ENCODE results near the gene NRP2. TPM values are rescaled to one million over a fixed set of nuclear protein-coding genes. Genes with fewer than 3 reads are reported as not detected.

The NRP2 gene
- polyA plus RNA-seq, 5 donors = 41.2 to 64.8 (median 59.7) TPM

DNA sequence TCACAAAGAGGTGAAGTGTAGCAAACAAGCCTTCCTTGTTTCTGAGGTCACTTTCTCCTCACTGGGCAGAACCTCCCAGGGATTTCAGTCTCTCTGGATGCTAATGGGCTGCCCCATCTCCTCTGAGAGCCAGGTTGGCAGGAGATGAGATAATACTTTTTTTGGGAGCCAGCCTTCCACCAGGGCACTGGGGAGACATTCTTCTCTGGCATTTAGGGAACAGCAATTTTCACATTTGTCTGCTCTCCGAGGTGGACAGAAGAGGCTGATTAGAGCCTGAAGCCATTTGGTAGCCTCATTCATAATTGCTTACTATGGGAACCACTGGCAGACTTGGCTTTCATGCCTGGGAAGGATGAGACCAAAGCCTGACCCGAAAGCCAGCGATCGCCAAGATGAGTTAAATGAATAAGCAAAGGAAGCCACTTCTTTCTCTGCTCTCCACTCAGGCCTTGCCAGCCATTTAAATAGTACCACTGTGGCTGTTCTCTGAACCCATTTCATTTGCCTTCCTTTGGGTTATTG is 70.1 kb downstream of the NRP2 start:
- no peak for DNase-seq

DNA sequence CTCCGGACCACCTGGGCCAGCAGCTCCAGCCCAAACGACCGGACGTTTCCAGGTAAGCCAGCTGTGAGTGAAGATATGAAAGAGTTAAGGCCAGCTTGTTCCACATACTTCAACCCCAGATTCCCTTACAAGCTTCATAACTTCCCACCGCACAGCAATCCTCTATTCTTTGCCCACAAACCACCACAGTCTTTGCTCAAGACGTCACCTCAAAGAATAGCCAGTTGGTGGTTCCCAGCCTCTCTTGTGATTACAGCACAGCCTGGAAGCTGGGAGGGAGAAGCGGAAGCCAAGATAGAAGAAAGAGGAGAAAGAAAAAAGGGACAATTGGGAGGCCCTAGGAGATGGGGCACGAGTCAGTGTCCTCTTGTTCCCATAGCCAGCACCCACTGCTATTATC is 70.6 kb downstream of the NRP2 start:
- no peak for DNase-seq

DNA sequence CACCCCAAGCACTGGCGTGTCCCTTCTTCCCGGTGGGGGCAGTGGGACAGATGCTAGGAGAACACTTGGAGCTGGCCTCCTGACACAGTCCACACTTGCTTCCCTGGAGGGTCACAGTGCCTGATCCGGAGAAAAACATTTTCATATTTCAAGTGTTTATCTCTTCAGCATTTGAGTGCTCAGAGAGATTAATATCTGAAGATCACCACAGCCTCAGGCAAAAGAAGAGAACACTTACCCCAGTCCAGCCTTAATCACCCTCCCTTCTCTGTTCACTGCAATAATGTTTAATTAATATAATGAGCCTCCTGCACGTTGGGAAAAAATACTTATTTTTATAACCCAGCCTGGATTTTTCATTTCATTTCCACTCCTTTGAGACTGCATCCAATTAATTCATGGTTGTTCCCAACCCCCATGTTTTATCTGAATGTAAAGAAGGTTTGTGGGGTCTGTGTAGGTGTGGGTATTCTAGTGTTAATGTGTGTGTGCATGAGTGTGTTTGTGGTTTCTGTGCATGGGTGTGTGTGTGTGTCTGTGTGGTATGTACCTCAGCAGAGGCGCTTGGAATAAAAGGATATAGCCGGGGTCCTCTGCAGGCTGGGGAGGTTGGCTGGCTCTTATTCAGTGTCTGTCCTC is 72.1 kb downstream of the NRP2 start:
- no peak for DNase-seq

DNA sequence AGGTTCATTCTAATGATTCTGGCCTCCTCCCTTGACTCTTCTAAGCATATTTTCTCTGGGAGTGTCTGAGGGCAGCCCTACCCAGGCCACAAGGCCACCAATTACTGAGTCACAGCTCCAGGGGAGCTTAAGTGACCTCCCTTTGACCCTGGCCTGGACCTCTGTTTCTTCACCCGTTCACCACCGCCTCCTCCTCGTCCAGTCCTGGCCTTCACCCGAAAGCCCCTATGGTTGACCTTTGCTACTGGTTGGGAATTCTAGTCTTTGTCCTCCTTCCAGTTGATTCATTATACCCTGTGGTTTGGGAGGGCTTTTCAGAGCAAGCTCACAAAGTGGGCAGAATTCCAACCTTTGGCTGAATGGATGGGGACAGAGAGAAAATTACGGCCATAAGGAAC is 72.6 kb downstream of the NRP2 start:
- DNase-seq = no peak

DNA sequence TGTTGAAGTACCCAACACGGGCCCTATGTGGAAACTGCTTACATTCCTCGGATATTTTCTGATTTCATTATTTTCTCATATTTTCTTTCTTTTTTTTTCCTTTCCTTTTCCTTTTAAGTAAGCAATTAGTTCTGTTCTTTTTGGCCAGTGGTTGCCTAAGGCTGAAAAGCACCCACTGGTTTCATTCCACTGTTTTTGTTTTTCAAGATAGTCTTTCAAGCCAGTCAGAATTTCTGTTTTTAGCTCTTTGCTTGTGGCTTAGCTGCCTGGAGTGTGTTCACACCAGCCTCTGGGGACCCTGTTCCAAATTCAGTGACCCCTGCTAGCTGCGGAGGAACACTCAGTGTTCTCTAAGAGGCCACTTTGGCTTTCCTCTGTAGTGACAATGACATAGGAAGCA is 73.6 kb downstream of the NRP2 start:
- DNase-seq = no peak

DNA sequence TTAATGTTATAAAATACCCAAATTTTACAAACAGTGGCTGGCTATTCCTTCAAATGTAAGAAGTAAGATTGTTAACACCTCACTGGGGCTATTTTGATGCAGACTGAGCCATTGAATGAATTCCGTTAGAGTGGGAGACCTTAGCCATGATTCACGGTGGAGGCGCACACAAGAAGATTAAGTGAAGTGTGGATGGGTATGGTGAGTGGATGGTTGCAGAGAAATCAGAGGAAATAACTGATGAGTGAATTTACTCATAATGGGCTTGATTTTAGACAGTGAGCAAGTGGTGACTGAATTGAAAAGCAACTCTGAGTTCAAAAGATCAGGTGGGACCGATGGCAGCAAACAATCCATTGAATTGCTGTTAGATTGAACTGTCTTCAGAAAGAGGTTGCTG is 75.0 kb downstream of the NRP2 start:
- no peak for DNase-seq

DNA sequence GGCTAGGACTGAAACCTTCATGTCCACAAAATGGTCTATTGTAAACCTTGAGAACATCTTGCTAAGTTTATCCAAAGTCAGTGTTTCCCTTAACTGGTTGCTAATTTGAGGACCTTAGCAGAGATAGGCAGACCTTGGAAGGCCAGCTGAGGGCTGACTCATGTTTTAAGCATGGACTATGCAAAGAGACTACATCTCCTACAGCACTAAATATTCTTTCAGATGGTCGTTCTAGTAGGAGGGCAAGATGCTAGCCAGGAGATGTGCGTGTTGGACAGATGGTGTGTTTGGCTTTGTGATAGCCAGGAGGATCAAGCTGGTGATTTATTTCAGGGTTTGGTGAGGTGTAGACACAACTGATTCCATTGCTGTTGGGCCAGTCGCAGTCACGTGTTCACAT is 75.8 kb downstream of the NRP2 start:
- no peak for DNase-seq

DNA sequence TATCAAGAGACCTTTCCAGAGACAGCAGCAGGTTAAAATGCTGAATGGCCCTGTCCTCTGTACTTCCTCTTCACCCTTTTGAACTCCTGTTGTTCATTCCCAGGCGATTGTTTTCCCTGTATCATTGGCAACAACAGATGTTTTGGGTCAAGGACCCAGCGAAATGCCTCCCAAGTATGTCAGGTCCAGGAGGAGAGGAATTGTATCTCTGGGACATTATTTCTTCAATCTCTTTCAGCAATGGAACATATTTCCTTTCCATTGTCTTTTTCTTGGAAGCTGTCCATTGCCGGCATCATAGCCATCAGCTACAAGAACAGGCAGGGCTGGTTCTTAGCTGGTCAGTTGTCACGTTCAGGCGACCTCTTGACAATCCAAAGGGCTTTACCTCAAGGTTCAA is 76.2 kb downstream of the NRP2 start:
- no peak for DNase-seq

DNA sequence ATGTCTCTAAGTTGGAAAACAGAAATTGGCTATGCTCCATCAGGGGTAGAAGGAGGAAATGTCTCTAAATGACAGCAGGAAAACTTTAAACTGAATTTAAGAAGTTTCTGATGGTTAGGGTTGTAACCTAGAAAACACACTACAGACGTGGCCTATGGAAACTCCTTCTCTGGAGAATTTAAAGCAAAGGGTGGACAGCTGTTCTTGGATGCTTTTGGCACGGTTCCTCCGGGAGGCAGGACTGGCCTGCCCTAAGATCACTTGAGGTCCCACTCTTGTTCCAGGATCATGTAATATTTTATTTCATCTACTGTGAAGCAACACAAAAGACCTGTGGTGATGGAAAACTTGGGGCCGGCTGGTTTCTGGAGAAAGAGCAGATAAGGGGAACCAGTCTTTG is 77.0 kb downstream of the NRP2 start:
- no peak for DNase-seq

DNA sequence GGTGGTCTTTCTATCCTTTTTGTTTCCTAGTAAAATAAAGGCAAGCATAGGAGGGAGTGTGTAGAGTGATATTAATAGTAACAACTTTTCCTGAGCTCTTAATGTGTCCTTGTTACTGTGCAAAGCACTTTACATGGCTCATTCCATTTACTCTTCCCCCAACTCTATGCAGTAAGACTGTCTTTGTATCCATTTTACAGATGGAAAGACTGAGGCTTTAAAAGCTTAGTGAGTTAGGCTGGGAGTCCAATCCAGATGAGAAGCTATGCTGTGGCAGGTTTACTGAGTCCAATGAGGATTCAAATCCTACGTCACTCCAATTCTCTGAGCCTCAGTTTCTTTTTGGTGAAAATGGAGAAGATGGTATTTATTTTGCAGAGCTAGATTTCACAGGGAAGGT is 77.4 kb downstream of the NRP2 start:
- no peak for DNase-seq

DNA sequence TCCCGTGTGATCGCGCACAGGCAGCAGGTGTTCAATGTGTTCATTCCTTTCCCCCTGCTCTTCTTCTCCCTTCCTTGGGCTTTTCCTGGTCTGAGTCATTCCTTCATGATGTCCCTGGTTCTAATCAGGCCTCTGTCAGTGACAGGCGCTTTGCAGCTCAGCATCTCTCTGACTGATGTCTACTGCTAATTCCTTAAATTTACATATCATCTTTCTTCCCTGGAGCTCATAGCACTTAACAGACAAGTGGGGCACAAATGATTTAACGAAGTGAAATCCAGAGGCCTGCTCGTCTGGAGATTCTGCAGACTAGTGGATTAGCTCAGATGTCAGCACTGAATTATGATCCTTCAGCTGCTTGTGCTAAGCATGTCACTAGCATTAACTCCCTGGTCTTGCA is 77.9 kb downstream of the NRP2 start:
- no peak for DNase-seq

DNA sequence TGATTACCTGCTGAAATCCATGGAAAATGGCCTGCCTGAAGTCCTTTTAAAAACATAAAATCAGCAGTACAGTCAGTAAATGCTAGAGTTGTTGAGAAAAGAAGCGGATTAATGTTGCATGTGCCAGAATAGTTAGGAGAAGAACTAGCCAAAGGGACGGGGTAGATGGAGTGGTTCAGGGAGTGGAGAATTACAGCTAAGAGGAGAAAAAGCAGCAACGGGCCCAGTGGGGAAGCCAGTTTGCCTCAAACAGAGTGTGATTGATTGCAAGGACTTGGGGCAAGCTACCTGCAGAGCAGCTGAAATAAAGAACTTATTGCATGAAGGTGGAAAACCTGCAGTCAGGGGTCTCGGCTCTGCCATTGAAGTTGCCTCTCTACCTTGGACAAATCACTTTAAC is 79.1 kb downstream of the NRP2 start:
- DNase-seq = no peak

DNA sequence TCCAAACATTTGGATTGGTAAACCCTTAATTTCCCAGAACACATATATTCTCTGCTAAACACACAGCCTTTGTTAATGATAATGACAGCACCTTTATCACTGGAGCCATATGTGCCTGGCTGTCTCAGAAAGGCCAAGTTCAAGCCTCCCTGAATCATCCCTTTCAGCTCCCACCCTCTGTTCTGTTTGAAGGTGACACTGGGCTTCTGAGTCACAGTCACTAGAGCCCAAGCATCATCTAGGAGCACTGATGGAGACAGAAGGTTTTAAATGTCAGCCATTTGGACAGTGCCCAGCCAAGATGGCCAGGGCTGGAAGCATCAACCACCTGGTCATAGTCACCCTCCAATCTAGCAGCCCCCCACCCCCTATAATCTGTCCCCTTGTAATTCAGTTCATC is 80.6 kb downstream of the NRP2 start:
- DNase-seq = no peak

DNA sequence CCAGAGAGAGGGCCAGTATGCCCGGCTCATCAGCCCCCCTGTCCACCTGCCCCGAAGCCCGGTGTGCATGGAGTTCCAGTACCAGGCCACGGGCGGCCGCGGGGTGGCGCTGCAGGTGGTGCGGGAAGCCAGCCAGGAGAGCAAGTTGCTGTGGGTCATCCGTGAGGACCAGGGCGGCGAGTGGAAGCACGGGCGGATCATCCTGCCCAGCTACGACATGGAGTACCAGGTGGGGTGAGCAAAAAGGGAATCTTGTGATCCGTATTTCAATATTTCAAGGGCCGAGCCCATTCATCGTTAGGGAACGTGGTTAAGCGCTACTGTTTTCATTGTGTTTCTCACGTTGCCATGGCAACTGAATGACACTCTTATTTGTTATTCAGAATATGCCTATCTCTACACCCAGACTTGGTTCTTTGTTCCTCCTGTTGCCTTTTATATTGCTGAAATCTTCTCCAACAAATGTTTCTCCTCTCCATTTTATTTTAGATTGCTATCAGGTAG is 81.5 kb downstream of the NRP2 start:
- peak in 1 of 2 donors; percentile 52 for DNase-seq

DNA sequence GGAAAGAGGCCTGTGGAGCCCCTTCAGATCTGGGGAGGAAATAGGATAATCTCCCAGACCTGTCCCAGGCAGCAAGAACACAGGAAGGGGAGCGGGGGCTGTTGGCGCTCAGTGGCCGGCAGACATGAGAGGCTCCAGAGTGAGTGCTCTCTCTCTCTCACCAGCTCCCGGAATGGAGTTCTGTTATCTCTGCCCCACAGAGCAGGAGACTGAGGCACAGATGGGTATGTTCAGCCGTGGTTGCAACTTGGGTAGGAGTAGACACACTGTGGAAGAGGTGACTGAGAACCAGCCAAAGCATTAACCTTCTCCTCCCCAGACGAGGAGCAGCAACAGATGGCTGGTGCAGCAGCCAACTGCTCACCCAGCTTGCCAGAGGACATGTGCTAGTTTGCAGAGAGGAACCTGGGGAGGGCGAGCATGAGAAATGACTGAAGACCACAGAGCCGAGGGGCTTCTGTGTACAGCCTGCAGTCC is 82.0 kb downstream of the NRP2 start:
- DNase-seq = no peak

DNA sequence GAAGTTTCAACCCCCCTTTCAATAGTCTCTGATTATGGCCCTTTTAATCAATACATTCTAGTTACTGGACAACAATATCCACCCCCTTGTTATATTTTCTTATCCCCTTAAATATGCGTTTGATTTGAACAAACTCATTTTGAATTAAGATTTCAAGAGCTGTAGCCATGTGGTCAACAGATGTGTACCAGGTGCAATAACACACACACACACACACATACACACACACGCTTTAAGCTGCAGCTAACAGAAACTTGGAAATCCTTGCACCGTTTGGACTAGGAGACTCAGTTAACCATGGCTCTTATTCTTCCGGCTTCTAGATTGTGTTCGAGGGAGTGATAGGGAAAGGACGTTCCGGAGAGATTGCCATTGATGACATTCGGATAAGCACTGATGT is 82.8 kb downstream of the NRP2 start:
- DNase-seq = no peak

DNA sequence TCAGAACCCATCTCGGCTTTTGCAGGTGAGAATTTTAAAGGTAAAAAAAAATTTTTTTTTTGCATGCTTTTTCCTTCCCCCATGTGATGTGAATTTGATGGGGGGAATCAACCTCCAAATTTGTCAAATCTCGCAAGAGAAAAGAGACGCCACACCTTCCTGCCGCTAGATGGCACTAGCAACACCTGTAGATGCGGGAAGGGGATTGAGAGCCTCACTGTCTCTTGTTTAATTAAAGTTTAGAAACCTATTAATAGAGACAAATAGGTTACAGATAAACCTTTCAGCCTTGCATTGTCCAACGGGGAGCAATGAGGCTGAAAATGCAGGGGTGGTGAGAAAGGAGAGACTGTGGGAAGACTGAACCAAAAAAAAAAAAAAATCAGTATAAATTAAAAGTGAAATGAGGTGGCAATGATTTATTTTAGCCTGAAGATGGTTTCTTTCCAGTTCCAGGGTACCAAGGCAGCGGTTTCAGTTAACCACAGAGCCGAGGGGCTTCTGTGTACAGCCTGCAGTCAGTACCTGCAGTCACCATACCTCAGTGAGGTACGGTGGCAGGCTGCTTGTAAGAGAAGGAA is 84.6 kb downstream of the NRP2 start:
- DNase-seq = peak in 1 of 2 donors; percentile 68

DNA sequence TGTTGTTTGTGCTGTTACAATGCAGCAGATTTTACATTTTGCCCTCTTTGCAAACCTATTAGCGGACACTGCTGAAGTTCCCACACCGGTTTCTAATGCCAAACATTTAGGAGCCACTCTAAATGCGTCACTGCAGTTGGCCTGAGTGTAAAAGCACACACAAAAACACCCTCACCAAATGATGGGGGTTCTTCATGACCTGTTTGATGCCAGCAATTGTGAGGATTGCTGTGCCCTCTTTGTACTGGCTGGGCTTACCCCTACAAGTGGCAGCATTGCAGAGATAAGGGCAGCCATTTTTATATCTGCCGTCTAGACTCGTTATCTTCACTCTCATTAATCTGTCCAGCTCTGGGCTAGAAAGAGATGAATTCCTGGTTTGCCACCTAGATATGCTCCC is 85.3 kb downstream of the NRP2 start:
- no peak for DNase-seq

DNA sequence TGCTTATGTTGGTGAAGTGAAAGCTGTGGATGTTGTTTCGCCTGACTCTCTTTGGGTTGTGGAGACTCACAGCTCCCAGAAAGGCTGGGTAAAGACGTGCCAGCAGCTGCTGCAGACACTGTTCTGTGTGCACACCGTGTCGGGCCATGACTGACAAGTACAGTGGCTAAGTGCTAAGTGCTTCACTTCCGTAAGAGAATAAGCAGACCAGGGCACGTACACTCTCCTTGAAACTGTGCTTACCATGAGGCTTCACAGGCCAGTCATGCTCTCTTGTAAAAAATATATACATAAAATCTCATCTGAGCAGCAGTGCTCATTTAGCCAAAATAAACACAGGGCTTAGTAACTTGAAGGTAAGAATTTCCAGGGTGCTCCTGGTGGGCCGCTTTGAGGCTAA is 86.0 kb downstream of the NRP2 start:
- no peak for DNase-seq

DNA sequence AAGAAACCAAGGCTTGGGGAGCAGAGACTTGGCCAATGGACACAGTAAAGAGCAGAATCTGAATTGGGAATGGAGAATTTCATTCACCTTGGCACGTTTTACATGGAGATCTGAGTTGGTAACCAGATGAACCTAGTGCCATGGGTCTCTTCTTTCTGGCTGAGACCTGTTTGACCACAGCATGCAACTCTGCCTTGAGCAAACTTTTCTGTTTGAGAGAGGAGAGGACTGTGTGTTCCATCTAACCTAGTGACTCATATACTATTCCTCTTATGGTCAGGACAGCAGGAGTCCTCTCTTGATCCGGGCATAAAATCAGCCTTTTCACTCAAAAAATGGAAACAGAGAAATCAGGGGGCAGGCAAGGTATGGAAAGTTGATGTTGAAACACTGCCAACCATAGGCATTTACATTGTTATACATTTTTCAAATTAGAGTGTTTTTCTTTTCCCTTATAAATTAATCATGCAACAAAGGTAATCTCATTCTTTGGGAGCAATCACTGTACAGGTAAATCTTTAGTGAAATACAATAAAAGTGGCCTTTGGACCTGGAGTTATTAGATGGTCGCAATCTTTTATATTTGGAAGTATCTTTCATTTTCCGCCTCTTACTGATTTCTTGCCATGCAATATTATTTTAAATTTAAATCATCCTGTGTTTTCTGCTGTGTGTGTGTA is 86.7 kb downstream of the NRP2 start:
- no peak for DNase-seq

DNA sequence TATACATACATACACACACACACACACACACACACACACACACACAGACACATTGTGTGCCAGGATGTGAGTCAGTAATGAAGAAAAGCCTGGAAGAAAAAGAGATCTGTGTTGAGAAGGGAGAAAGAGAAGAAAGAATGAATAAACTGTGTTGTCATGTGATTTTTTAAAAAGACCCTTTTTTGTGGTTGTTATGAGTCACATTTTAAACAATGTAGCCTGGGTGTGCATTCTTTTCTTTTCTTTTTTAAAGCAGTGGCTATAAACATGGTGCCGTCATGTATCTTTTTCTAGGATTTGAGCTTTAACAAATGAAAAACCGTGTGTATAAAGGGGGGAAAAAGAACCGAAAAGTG is 87.2 kb downstream of the NRP2 start:
- no peak for DNase-seq

DNA sequence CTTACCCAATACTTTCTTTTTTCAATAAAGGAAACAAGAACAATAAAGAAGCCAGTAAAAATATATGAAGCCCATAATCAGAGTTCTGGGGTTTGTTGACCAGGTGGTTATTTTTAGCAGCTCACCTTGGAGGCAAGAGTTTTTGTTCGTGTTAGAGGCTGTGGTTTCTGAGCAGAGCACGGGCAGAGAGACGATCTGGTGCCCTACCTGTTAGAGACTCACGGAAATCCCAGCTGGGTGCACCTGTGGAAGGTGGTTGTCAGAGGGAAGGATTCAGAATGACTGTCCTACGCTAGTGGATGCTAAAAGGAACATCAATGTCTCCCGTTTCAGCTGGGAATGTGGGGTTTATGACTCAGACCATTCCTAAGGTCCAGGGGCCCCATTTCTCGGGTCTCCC is 87.6 kb downstream of the NRP2 start:
- DNase-seq = no peak

DNA sequence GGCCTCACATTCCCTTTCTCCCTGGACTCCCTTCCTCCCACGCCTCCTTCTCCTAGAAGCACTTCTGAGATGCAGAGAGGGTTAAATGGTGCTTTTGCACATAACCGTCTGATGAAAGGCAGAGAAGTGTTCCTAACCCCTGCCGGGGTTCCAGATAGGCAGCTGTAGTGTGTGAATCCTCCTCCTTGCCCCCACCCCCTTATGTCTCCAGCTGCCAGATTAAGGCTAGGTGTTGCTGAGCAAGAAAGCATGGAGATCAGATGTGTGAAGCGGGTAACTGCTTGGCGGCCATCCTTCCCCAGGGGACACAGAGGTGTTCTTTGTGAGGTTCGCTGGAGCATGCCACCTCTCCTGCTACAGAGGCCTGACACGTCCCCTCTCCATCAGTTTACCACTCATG is 88.3 kb downstream of the NRP2 start:
- DNase-seq = no peak

Data from right lung (tissue), 5 donors.